Kidney (tissue), 14 donors: Measurements from ENCODE around the gene PACC1. TPM values are rescaled to one million over a fixed set of nuclear protein-coding genes. Genes with fewer than 3 reads are reported as not detected.

Experiments used
- DNase-seq, 5 donors: peaks; one replicate each; pipeline ENCODE4 v3.0.0-alpha.2; 2013 to 2020
- FAIRE-seq: peaks from 2 replicates; lab custom pipeline; 2012; peaks lifted over from hg19 to GRCh38; lab: Jason Lieb, UNC
- H3K27ac ChIP-seq, 2 donors: one replicate each; pipeline ENCODE4 v1.7.0; 2013; ENCODE audit warnings: low read depth in 2 of 2, low read length in 2 of 2, inconsistent platforms in 1 of 2
- H3K27me3 ChIP-seq: one replicate; pipeline ENCODE4 v1.7.1; 2013; ENCODE audit warnings: low read length, inconsistent platforms; ENCODE audit not compliant: control insufficient read depth, insufficient read depth
- H3K36me3 ChIP-seq, 3 donors: one replicate each; pipeline versions ENCODE4 v1.7.0 to v1.7.1; 2013; ENCODE audit warnings: low read length in 3 of 3, control low read depth in 1 of 3, inconsistent platforms in 1 of 3; ENCODE audit not compliant: insufficient read depth in 3 of 3, control insufficient read depth in 2 of 3
- H3K4me1 ChIP-seq, 3 donors: one replicate each; pipeline versions ENCODE4 v1.7.0 to v1.7.1; 2013; ENCODE audit warnings: low read length in 3 of 3, inconsistent platforms in 1 of 3, low read depth in 1 of 3; ENCODE audit not compliant: control insufficient read depth in 2 of 3, insufficient read depth in 2 of 3
- H3K4me3 ChIP-seq, 3 donors: one replicate each; pipeline versions ENCODE4 v1.7.0 to v1.8.1; 2013; ENCODE audit warnings: low read length in 3 of 3, control low read depth in 1 of 3, inconsistent platforms in 1 of 3
- H3K9ac ChIP-seq, 3 donors: one replicate each; pipeline versions ENCODE4 v1.7.0 to v1.7.1; 2013; ENCODE audit warnings: low read length in 3 of 3, control low read depth in 1 of 3, inconsistent platforms in 1 of 3
- H3K9me3 ChIP-seq, 3 donors: one replicate each; pipeline versions ENCODE4 v1.7.0 to v1.7.1; 2013; ENCODE audit warnings: low read length in 3 of 3, control low read depth in 1 of 3, inconsistent platforms in 1 of 3; ENCODE audit not compliant: control insufficient read depth in 2 of 3, insufficient read depth in 1 of 3
- intact Hi-C: fragments of 100-400 bp; cut with DNase I; formaldehyde crosslinking; loops from one replicate; pipeline ENCODE4 v1.11.1; 2022
- polyA plus RNA-seq: library from polyadenylated mRNA; stranded (reverse); fragments of 350-450 nt; fragmentation: Illumina TruSeq; extraction: RNeasy Lipid Tissue Mini Kit (QIAGEN cat#74804); gene quantifications from one replicate; pipeline ENCODE4 v1.2.3, GENCODE V29; 2014; ENCODE audit warnings: low read depth, low replicate concordance; ENCODE audit not compliant: insufficient read depth
- total RNA-seq: library from RNA; stranded (reverse); fragmentation: NEBNext Ultra II Directional; extraction: Animal tissue kit (Norgen Biotek cat#: 25700); gene quantifications from one replicate; pipeline ENCODE4 v1.2.1, GENCODE V29; 2021
- TF ChIP-seq, protein P1 (sequence below): IDR thresholded peaks from 3 replicates; pipeline ENCODE4 v1.5.1; 2012; ENCODE audit warnings: mild to moderate bottlenecking, moderate library complexity, borderline replicate concordance; ENCODE audit not compliant: insufficient read depth; ENCODE audit errors: extremely low read depth
- donor health status: control.
- donor health status: control.
- donor health status: control.
- donor health status: control.
- donor health status: control.
- donor health status: DM: yes; HTN: yes; CAD: no.
- donor health status: Normal renal cell carcinoma (clear cell type).

Gene PACC1
- total and polyA plus RNA-seq, 2 donors from 2014 or later: 8.7 to 13.7 TPM

DNA sequence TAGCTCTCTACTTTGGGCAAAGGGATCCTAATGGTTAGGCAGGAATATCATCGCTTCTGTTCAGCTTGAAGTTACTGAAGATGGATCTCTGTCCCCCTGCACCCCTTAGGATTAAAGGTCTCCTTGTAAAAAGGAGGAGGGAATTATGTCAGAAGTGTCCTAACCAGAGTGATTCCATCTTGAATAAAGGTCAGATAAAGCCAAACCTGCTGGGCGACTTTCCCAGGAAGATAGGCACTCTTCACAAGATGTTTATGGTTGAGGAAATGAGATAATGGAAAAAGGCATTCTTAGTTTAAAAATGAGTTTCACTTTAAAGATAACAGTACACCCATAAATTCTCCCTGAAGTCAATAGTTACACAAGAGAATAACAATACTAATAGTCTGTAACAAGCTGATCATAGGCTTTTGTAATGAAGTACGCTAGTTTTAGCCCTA, 16.3 kb upstream of the PACC1 start:
- Histone ChIP-seq H3K36me3 (no peaks in the 10 kb centered on the region), H3K4me3 (no peak overlapping the region), H3K4me1 (peaks cover 0 to 5% (median 4%) of the 10 kb centered on the region in 3 donors), H3K9ac (no peak overlapping the region), H3K9me3 (no peaks in the 10 kb centered on the region), H3K27ac (no peak overlapping the region), H3K27me3 (no peaks in the 10 kb centered on the region)
- FAIRE-seq: no peak
- TF ChIP-seq, protein P1, sequence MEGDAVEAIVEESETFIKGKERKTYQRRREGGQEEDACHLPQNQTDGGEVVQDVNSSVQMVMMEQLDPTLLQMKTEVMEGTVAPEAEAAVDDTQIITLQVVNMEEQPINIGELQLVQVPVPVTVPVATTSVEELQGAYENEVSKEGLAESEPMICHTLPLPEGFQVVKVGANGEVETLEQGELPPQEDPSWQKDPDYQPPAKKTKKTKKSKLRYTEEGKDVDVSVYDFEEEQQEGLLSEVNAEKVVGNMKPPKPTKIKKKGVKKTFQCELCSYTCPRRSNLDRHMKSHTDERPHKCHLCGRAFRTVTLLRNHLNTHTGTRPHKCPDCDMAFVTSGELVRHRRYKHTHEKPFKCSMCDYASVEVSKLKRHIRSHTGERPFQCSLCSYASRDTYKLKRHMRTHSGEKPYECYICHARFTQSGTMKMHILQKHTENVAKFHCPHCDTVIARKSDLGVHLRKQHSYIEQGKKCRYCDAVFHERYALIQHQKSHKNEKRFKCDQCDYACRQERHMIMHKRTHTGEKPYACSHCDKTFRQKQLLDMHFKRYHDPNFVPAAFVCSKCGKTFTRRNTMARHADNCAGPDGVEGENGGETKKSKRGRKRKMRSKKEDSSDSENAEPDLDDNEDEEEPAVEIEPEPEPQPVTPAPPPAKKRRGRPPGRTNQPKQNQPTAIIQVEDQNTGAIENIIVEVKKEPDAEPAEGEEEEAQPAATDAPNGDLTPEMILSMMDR: no peak
- intact Hi-C loops: no loop called here
- no peak for DNase-seq

DNA sequence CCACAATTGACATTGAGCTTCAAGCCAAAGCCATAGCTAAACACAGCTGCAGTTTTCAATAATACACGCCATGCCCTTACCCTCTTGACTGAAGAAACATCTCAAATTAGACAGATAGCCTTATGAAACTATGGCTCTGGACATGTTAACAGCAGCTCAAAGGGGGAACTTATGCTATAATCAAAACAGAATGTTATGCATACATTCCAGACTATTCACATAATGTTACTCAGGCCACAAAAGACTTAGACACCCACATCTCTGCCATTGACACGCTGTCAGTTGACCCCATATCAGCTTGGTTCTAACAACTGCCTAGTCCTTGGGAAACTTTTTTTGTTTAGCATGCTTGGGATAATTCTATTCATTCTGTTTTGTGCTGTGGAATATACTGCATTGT, 15.7 kb upstream of the PACC1 start:
- Histone ChIP-seq H3K36me3 (no peaks in the 10 kb centered on the region), H3K4me1 (peaks cover 0 to 5% (median 4%) of the 10 kb centered on the region in 3 donors), H3K27me3 (no peaks in the 10 kb centered on the region), H3K9me3 (no peaks in the 10 kb centered on the region), H3K4me3 (no peak overlapping the region), H3K27ac (no peak overlapping the region), H3K9ac (no peak overlapping the region)
- intact Hi-C loops: no loop called here
- TF ChIP-seq, protein P1: no peak
- no peak for DNase-seq
- FAIRE-seq: no peak

DNA sequence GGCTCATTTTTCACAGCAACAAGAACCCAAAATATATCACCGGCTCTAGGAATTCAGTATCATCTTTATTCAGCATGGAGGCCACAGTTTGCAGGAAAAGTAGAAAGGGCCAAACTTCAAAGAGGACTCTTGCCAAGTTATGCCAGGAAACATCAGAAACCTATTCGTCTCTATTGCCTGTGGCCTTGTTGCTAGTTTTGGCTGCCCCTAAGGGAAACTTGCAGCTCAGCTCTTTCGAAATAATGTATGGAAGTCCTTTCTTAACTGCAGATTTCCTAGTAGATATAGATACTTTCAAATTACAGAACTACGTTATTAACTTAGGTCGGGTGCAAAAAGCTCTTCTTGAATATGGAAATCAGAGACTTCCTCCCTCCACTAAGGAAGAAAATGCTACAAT, 13.8 kb upstream of the PACC1 start:
- no peak overlapping the region for H3K9ac ChIP-seq
- TF ChIP-seq, protein P1: no peak
- intact Hi-C loops: no loop called here
- no peak overlapping the region for H3K27ac ChIP-seq
- H3K4me3 ChIP-seq: no peak overlapping the region
- H3K27me3 ChIP-seq: no peaks in the 10 kb centered on the region
- no peaks in the 10 kb centered on the region for H3K36me3 ChIP-seq
- H3K9me3 ChIP-seq: no peaks in the 10 kb centered on the region
- no peak for DNase-seq
- no peaks in the 10 kb centered on the region for H3K4me1 ChIP-seq
- FAIRE-seq: no peak

DNA sequence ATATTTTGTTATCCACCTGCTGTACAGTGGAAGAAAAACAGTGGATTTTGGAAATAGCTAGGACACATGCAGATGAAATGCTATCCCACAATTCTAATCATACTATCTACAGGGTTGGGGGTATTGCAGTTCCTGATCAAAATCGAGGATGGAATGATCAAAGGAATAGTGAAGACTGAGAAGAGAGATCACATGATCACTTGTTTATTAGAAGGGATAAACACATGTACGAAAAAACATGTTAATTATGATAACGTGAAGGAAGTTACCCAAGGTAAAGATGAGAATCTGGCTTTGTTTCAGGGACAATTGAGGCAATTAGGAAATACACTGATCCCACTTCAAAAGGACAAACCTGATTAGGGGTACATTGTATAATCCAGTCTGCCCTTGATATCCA, 9.2 kb upstream of the PACC1 start:
- H3K4me1 ChIP-seq: no peaks in the 10 kb centered on the region
- TF ChIP-seq, protein P1: no peak
- H3K27ac ChIP-seq: no peak overlapping the region
- intact Hi-C loops: no loop called here
- FAIRE-seq (no peak), DNase-seq (no peak)
- no peaks in the 10 kb centered on the region for H3K27me3 ChIP-seq
- H3K36me3 ChIP-seq: no peaks in the 10 kb centered on the region
- no peak overlapping the region for H3K4me3 ChIP-seq
- H3K9ac ChIP-seq: no peak overlapping the region
- H3K9me3 ChIP-seq: no peaks in the 10 kb centered on the region
